C4-2B (cell line): ENCODE results near the gene KDM6A.

Experiments
- ZFX ChIP-seq: fragments of 450-650 bp; IDR thresholded peaks from 2 replicates; pipeline ENCODE4 v1.6.1; 2017
- TF ChIP-seq, protein P1 (sequence below): fragments of 450-650 bp; conservative IDR thresholded peaks from 2 replicates; pipeline ENCODE4 v1.5.1; 2017; ENCODE audit warnings: mild to moderate bottlenecking

GRCh38 chrX:44829832-44830231, 43.2 kb upstream of the KDM6A start:
- TF ChIP-seq, protein P1, sequence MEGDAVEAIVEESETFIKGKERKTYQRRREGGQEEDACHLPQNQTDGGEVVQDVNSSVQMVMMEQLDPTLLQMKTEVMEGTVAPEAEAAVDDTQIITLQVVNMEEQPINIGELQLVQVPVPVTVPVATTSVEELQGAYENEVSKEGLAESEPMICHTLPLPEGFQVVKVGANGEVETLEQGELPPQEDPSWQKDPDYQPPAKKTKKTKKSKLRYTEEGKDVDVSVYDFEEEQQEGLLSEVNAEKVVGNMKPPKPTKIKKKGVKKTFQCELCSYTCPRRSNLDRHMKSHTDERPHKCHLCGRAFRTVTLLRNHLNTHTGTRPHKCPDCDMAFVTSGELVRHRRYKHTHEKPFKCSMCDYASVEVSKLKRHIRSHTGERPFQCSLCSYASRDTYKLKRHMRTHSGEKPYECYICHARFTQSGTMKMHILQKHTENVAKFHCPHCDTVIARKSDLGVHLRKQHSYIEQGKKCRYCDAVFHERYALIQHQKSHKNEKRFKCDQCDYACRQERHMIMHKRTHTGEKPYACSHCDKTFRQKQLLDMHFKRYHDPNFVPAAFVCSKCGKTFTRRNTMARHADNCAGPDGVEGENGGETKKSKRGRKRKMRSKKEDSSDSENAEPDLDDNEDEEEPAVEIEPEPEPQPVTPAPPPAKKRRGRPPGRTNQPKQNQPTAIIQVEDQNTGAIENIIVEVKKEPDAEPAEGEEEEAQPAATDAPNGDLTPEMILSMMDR, result no peak
- no peak for TF ChIP-seq ZFX
